ACHN (cell line): Measurements from ENCODE around the gene RASGRP3.

Source experiments
- DNase-seq: peaks from one replicate; pipeline ENCODE4 v3.0.0-alpha.2; 2015
- in situ Hi-C: cut with HindIII; loops from 2 replicates; pipeline ENCODE4 v1.10.0; 2017; ENCODE audit warnings: low sequenced_read_pairs, low pct_ligation_motif_present, low pct_unique_long_range_greater_than_20kb

Gene RASGRP3

GRCh38 chr2:33550206-33550605 lies 73.8 kb downstream of the RASGRP3 start:
- in situ Hi-C loops = no loop called here
- DNase-seq = no peak

GRCh38 chr2:33552758-33553461 lies 76.5 kb downstream of the RASGRP3 start:
- DNase-seq = no peak
- in situ Hi-C loops = no loop called here

- DNase-seq = no peak
- in situ Hi-C loops = no loop called here
These were observed 79.2 kb downstream of the RASGRP3 start for GRCh38 chr2:33555681-33556080.

GRCh38 chr2:33559328-33559727 lies 82.9 kb downstream of the RASGRP3 start:
- in situ Hi-C loops = no loop called here
- DNase-seq = no peak

GRCh38 chr2:33560017-33560416 lies 83.6 kb downstream of the RASGRP3 start:
- in situ Hi-C loops = no loop called here
- no peak for DNase-seq

- no peak for DNase-seq
- in situ Hi-C loops = no loop called here
These were observed 85.4 kb downstream of the RASGRP3 start for GRCh38 chr2:33561872-33562271.

GRCh38 chr2:33570681-33571080 lies 94.2 kb downstream of the RASGRP3 start:
- DNase-seq = no peak
- in situ Hi-C loops = no loop called here

GRCh38 chr2:33573657-33574056 lies 97.2 kb downstream of the RASGRP3 start:
- in situ Hi-C loops = no loop called here
- DNase-seq = no peak

- no peak for DNase-seq
- in situ Hi-C loops = no loop called here
These were observed 100.6 kb downstream of the RASGRP3 start for GRCh38 chr2:33577084-33577483.

GRCh38 chr2:33577668-33578067 lies 101.2 kb downstream of the RASGRP3 start:
- in situ Hi-C loops = no loop called here
- no peak for DNase-seq

- in situ Hi-C loops = no loop called here
- DNase-seq = no peak
These were observed 102.8 kb downstream of the RASGRP3 start for GRCh38 chr2:33579227-33579626.

- DNase-seq = no peak
- in situ Hi-C loops = no loop called here
These were observed 105.4 kb downstream of the RASGRP3 start for GRCh38 chr2:33581872-33582271.

GRCh38 chr2:33583194-33583938 lies 106.9 kb downstream of the RASGRP3 start:
- DNase-seq = peak; percentile 42
- in situ Hi-C loops = no loop called here

GRCh38 chr2:33586766-33587165 lies 110.3 kb downstream of the RASGRP3 start:
- no peak for DNase-seq
- in situ Hi-C loops = no loop called here

GRCh38 chr2:33588232-33588631 lies 111.8 kb downstream of the RASGRP3 start:
- in situ Hi-C loops = no loop called here
- no peak for DNase-seq

- in situ Hi-C loops = no loop called here
- DNase-seq = no peak
These were observed 113.0 kb downstream of the RASGRP3 start for GRCh38 chr2:33589444-33589843.

- DNase-seq = no peak
- in situ Hi-C loops = no loop called here
These were observed 118.9 kb downstream of the RASGRP3 start for GRCh38 chr2:33595385-33595784.

- in situ Hi-C loops = no loop called here
These were observed 120.6 kb downstream of the RASGRP3 start for GRCh38 chr2:33597026-33597425.

GRCh38 chr2:33598561-33599174 lies 122.2 kb downstream of the RASGRP3 start:
- in situ Hi-C loops = no loop called here
- peak; percentile 69 for DNase-seq

More at GRCh38 chr2:33597026-33597425, 120.6 kb downstream of the RASGRP3 start:
- no peak for DNase-seq
